A549 (cell line): Measurements from ENCODE around the gene SOX5. TPM values are rescaled to one million over a fixed set of nuclear protein-coding genes. Genes with fewer than 3 reads are reported as not detected.

ENCODE experiments used
- ATAC-seq, 2 experiments: fragments of 200-7000 bp in 1 of 2; fragments of >200 bp in 1 of 2; cut with Nextera tagmentation in 1 of 2; cut with Tn5 transposase in 1 of 2; 3 replicates each; pipeline versions ENCODE4 v1.8.0 to v1.9.1; 2018 to 2020; ENCODE audit warnings: mild to moderate bottlenecking in 1 of 2, moderate library complexity in 1 of 2
- CTCF ChIA-PET: fragments of 300-600 bp; sonication (Branson Sonifier 250); formaldehyde crosslinking; extraction: SDS; loops from one replicate; lab custom pipeline; 2021; ENCODE audit warnings: antibody characterized with exemption, inconsistent platforms; lab: Yijun Ruan, JAX
- POLR2A ChIA-PET: fragments of 350-600 bp; formaldehyde crosslinking; extraction: SDS; loops from one replicate; lab custom pipeline; 2021; ENCODE audit warnings: antibody characterized with exemption, inconsistent platforms; lab: Yijun Ruan, JAX
- DNase-seq, 2 experiments: peaks; one replicate each; pipeline versions ENCODE4 v3.0.0 to v3.0.0-alpha.2; 2011 to 2016; ENCODE audit warnings: low read depth in 1 of 2, low spot score in 1 of 2
- FAIRE-seq: peaks from 2 replicates; lab custom pipeline; 2011; peaks lifted over from hg19 to GRCh38; lab: Jason Lieb, UNC
- H3K27ac ChIP-seq, 2 experiments: fragments of >200 bp; sonication (Bioruptor Twin); formaldehyde crosslinking; 3 replicates each; pipeline ENCODE4 v1.5.1; 2016 to 2017
- H3K4me1 ChIP-seq: fragments of >200 bp; sonication (Bioruptor Twin); formaldehyde crosslinking; 3 replicates; pipeline ENCODE4 v1.6.1; 2016
- H3K4me2 ChIP-seq: fragments of >200 bp; sonication (Bioruptor Twin); formaldehyde crosslinking; 3 replicates; pipeline ENCODE4 v1.6.1; 2016
- H3K4me3 ChIP-seq: fragments of >200 bp; sonication (Bioruptor Twin); formaldehyde crosslinking; 3 replicates; pipeline ENCODE4 v1.5.1; 2016
- H3K9me3 ChIP-seq: fragments of >200 bp; sonication (Bioruptor Twin); formaldehyde crosslinking; 3 replicates; pipeline ENCODE4 v1.6.1; 2016
- ATOH8 ChIP-seq: fragments of 250-450 bp; sonication (Bioruptor Pico); IDR thresholded peaks from 2 replicates; pipeline ENCODE4 v1.5.0; 2020; ENCODE audit warnings: low read depth, mild to moderate bottlenecking, moderate library complexity
- BHLHE40 ChIP-seq: IDR thresholded peaks from 2 replicates; pipeline ENCODE4 v1.6.1; 2012; ENCODE audit warnings: low read depth, low read length, inconsistent platforms
- CEBPB ChIP-seq, 2 experiments: fragments of >200 bp in 1 of 2; sonication (Bioruptor Twin) in 1 of 2; formaldehyde crosslinking in 1 of 2; IDR thresholded peaks; 2 replicates each; pipeline ENCODE4 v1.6.1; 2012 to 2016
- CHD2 ChIP-seq: fragments of 150-350 bp; IDR thresholded peaks from 2 replicates; pipeline ENCODE4 v1.6.1; 2014; ENCODE audit warnings: low read length; ENCODE audit not compliant: partially characterized antibody
- EHMT2 ChIP-seq: fragments of 200-600 bp; sonication (generic); IDR thresholded peaks from 2 replicates; pipeline ENCODE4 v1.6.1; 2016; ENCODE audit warnings: antibody characterized with exemption, low read depth, mild to moderate bottlenecking, moderate library complexity
- EP300 ChIP-seq, 2 experiments: fragments of >200 bp; sonication (Bioruptor Twin); formaldehyde crosslinking; IDR thresholded peaks; 2 replicates in 1 of 2; 3 replicates in 1 of 2; pipeline ENCODE4 v1.6.1; 2016 to 2017
- ESRRA ChIP-seq: fragments of 150-350 bp; IDR thresholded peaks from 2 replicates; pipeline ENCODE4 v1.6.1; 2014; ENCODE audit warnings: mild to moderate bottlenecking, low read length, borderline replicate concordance
- FOSB ChIP-seq: fragments of 250-450 bp; sonication (Bioruptor Pico); IDR thresholded peaks from 2 replicates; pipeline ENCODE4 v1.5.0; 2020; ENCODE audit warnings: mild to moderate bottlenecking, moderate library complexity
- FOXS1 ChIP-seq: fragments of 250-450 bp; sonication (Bioruptor Pico); IDR thresholded peaks from 2 replicates; pipeline ENCODE4 v1.5.0; 2020; ENCODE audit warnings: mild to moderate bottlenecking, moderate library complexity
- GATA3 ChIP-seq: IDR thresholded peaks from 2 replicates; pipeline ENCODE4 v1.6.1; 2012; ENCODE audit warnings: borderline replicate concordance
- HOXB13 ChIP-seq: fragments of 250-450 bp; sonication (Bioruptor Pico); IDR thresholded peaks from 2 replicates; pipeline ENCODE4 v1.5.0; 2020; ENCODE audit warnings: low read depth, mild to moderate bottlenecking, moderate library complexity
- JUNB ChIP-seq: fragments of >200 bp; sonication (Bioruptor Twin); formaldehyde crosslinking; IDR thresholded peaks from 2 replicates; pipeline ENCODE4 v1.6.1; 2016
- KDM1A ChIP-seq: fragments of 200-600 bp; sonication (generic); IDR thresholded peaks from 2 replicates; pipeline ENCODE4 v1.6.1; 2016; ENCODE audit warnings: low read depth, mild to moderate bottlenecking
- MAZ ChIP-seq: fragments of 150-350 bp; IDR thresholded peaks from 2 replicates; pipeline ENCODE4 v1.6.1; 2014; ENCODE audit warnings: antibody characterized with exemption, low read depth, low read length, borderline replicate concordance
- MYC ChIP-seq: IDR thresholded peaks from 2 replicates; pipeline ENCODE4 v1.6.1; 2012; ENCODE audit warnings: mild to moderate bottlenecking, inconsistent platforms, low read length, improper control_type of control experiment, borderline replicate concordance
- NR3C1 ChIP-seq: fragments of >200 bp; sonication (Bioruptor Twin); formaldehyde crosslinking; IDR thresholded peaks from 3 replicates; pipeline ENCODE4 v1.6.1; 2017
- PHF8 ChIP-seq: fragments of 200-600 bp; sonication (generic); IDR thresholded peaks from 2 replicates; pipeline ENCODE4 v1.6.1; 2016; ENCODE audit warnings: low read depth, mild to moderate bottlenecking, antibody characterized with exemption, moderate library complexity, borderline replicate concordance
- POLR2A ChIP-seq: IDR thresholded peaks from 2 replicates; pipeline ENCODE4 v1.6.1; 2012; ENCODE audit warnings: mild to moderate bottlenecking, low read length
- POLR2AphosphoS2 ChIP-seq: conservative IDR thresholded peaks from 2 replicates; pipeline ENCODE4 v1.6.1; 2012; ENCODE audit warnings: low read length, improper control_type of control experiment, inconsistent platforms
- RAD21 ChIP-seq, 2 experiments: fragments of >200 bp in 1 of 2; sonication (Bioruptor Twin) in 1 of 2; formaldehyde crosslinking in 1 of 2; IDR thresholded peaks in 1 of 2; conservative IDR thresholded peaks in 1 of 2; 2 replicates in 1 of 2; 3 replicates in 1 of 2; pipeline ENCODE4 v1.6.1; 2012 to 2018; ENCODE audit warnings: inconsistent platforms in 1 of 2
- WGBS: methylation state at CpG from one replicate; pipeline ENCODE4 v1.1.6; 2017; ENCODE audit errors: missing lambda C conversion rate; 5-methylcytosine and 5-hydroxymethylcytosine counted together
- polyA plus RNA-seq, 4 experiments: library from polyadenylated mRNA; depleted of rRNA in 3 of 4; stranded (reverse); fragments of >200 nt; fragmentation: RNase III in 1 of 4; extraction: RNeasy Plus Mini Kit Qiagen cat#74134 plus additional on column Dnase treatment in 1 of 4; gene quantifications; 2 replicates in 3 of 4; 3 replicates in 1 of 4; pipeline ENCODE4 v1.2.3, GENCODE V29; 2011 to 2017
- TF ChIP-seq, protein P1 (sequence below): fragments of 250-450 bp; sonication (Bioruptor Pico); IDR thresholded peaks from 2 replicates; pipeline ENCODE4 v1.5.0; 2021; ENCODE audit warnings: mild to moderate bottlenecking, moderate library complexity, borderline replicate concordance
- TF ChIP-seq, protein P2 (sequence below): fragments of 450-650 bp; IDR thresholded peaks from 2 replicates; pipeline ENCODE4 v1.6.1; 2014; ENCODE audit warnings: antibody characterized with exemption

The SOX5 gene
- polyA plus RNA-seq, 2 of the 4 experiments (the other 2 are of a cell fraction), result not detected

- no peaks in the 10 kb centered on the region for H3K9me3 ChIP-seq
- no peak for DNase-seq
- CTCF ChIA-PET, result no interaction called here
- TF ChIP-seq NR3C1, result no peak
- TF ChIP-seq CEBPB (IDR thresholded peaks at IDR 0.05), result no peak
- TF ChIP-seq FOSB, result no peak
- no peak for TF ChIP-seq KDM1A
- no peak for TF ChIP-seq RAD21 (conservative IDR thresholded peaks at IDR 0.05 in 1 of 2, IDR thresholded peaks at IDR 0.05 in 1 of 2)
- TF ChIP-seq CHD2, result no peak
- no peak for TF ChIP-seq EP300 (IDR thresholded peaks at IDR 0.05)
- no peak for TF ChIP-seq EHMT2
- no peak for TF ChIP-seq MYC
- no peak for TF ChIP-seq HOXB13 (CRISPR knock-in tag)
- TF ChIP-seq, protein P1, sequence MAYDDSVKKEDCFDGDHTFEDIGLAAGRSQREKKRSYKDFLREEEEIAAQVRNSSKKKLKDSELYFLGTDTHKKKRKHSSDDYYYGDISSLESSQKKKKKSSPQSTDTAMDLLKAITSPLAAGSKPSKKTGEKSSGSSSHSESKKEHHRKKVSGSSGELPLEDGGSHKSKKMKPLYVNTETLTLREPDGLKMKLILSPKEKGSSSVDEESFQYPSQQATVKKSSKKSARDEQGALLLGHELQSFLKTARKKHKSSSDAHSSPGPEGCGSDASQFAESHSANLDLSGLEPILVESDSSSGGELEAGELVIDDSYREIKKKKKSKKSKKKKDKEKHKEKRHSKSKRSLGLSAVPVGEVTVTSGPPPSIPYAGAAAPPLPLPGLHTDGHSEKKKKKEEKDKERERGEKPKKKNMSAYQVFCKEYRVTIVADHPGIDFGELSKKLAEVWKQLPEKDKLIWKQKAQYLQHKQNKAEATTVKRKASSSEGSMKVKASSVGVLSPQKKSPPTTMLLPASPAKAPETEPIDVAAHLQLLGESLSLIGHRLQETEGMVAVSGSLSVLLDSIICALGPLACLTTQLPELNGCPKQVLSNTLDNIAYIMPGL (CRISPR knock-in tag), result no peak
- no peak for TF ChIP-seq BHLHE40
- no peak for TF ChIP-seq ESRRA
- TF ChIP-seq MAZ, result no peak
- no peak for TF ChIP-seq GATA3
- TF ChIP-seq POLR2AphosphoS2, result no peak
- no peak for TF ChIP-seq ATOH8
- TF ChIP-seq PHF8, result no peak
- TF ChIP-seq, all 56 proteins: peak for 0
- no peak for ATAC-seq
- no peak overlapping the region for H3K4me3 ChIP-seq
- POLR2A ChIA-PET, result no interaction called here
- no peak for FAIRE-seq
- H3K4me1 ChIP-seq, result no peaks in the 10 kb centered on the region
- no peak overlapping the region for H3K27ac ChIP-seq
- no peak overlapping the region for H3K4me2 ChIP-seq
- WGBS, result 9% methylated on average over 3 of the region's 3 CpGs
Measured at GRCh38 chr12:23927907-23928306, 21.6 kb downstream of the SOX5 start.

GRCh38 chr12:23921099-23921856 is 28.2 kb downstream of the SOX5 start:
- no peak for DNase-seq
- WGBS, result 4% methylated on average over 5 of the region's 5 CpGs
- POLR2A ChIA-PET, result no interaction called here
- no peaks in the 10 kb centered on the region for H3K9me3 ChIP-seq
- no peak for ATAC-seq
- H3K27ac ChIP-seq, result no peak overlapping the region
- CTCF ChIA-PET, result no interaction called here
- no peak for TF ChIP-seq FOXS1 (CRISPR knock-in tag)
- TF ChIP-seq JUNB, result no peak
- TF ChIP-seq POLR2A, result no peak
- TF ChIP-seq CHD2, result no peak
- no peak for TF ChIP-seq ATOH8
- no peak for TF ChIP-seq EHMT2
- no peak for TF ChIP-seq POLR2AphosphoS2
- TF ChIP-seq, protein P2, sequence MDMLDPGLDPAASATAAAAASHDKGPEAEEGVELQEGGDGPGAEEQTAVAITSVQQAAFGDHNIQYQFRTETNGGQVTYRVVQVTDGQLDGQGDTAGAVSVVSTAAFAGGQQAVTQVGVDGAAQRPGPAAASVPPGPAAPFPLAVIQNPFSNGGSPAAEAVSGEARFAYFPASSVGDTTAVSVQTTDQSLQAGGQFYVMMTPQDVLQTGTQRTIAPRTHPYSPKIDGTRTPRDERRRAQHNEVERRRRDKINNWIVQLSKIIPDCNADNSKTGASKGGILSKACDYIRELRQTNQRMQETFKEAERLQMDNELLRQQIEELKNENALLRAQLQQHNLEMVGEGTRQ, result no peak
- no peak for FAIRE-seq
- H3K4me1 ChIP-seq, result no peaks in the 10 kb centered on the region
- no peak overlapping the region for H3K4me2 ChIP-seq
- no peak overlapping the region for H3K4me3 ChIP-seq
